BJ (cell line): ENCODE data around the gene FES. TPM values are rescaled to one million over a fixed set of nuclear protein-coding genes. Genes with fewer than 3 reads are reported as not detected.

ENCODE experiments used
- CTCF ChIA-PET: fragments of 350-600 bp; formaldehyde crosslinking; extraction: SDS; loops from one replicate; lab custom pipeline; 2021; ENCODE audit warnings: antibody characterized with exemption, inconsistent platforms; lab: Yijun Ruan, JAX
- POLR2A ChIA-PET: fragments of 300-600 bp; sonication (Branson Sonifier 250); formaldehyde crosslinking; extraction: SDS; loops from one replicate; lab custom pipeline; 2021; ENCODE audit warnings: antibody characterized with exemption; lab: Charles Lee
- DNase-seq: peaks from one replicate; pipeline ENCODE4 v3.0.0-alpha.2; 2011; ENCODE audit warnings: low read depth
- H3K27me3 ChIP-seq: 2 replicates; pipeline ENCODE4 v1.6.0; 2011; ENCODE audit warnings: low read length; ENCODE audit not compliant: control insufficient read depth, insufficient read depth
- H3K36me3 ChIP-seq: 2 replicates; pipeline ENCODE4 v1.5.1; 2011; ENCODE audit warnings: low read length; ENCODE audit not compliant: control insufficient read depth, insufficient read depth
- H3K4me3 ChIP-seq: 2 replicates; pipeline ENCODE4 v1.5.1; 2011; ENCODE audit warnings: low read depth, mild to moderate bottlenecking, control low read depth, low read length
- polyA plus RNA-seq: library from polyadenylated mRNA; depleted of rRNA; stranded (reverse); fragments of >200 nt; gene quantifications from 2 replicates; pipeline ENCODE4 v1.2.3, GENCODE V29; 2011
- TF ChIP-seq, protein P1 (sequence below): IDR thresholded peaks from 2 replicates; pipeline ENCODE4 v1.5.1; 2011; ENCODE audit warnings: low read depth, mild to moderate bottlenecking, control low read depth, inconsistent platforms, low read length, moderate library complexity; ENCODE audit not compliant: insufficient read depth

The FES gene
- polyA plus RNA-seq, 1 experiment: 11.1 TPM

DNA sequence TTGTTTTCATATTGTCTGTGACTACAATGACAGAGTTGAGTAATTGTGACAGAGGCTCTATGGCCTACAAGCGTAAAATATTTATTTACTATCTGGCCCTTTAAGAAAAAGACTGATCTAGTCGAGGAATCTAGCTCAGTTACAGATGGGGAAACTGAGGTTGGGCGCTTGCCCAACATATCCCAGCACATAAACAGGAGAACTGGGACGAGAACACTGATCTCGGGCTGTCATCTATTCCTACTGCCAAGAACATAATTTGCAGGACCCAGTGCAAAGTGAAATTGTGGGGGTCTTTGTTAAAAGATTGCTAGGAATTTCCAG lies 1.9 kb downstream of the FES start:
- ChIA-PET POLR2A (no interaction called here), CTCF (interaction anchor here (0.6 to 4.2 kb wide), 50 partner anchors 11 to 1032 kb away, joined by 3 to 73 read pairs (median 4); partner anchors contain the start of genes BLM, HDDC3 and UNC45A)
- Histone ChIP-seq H3K27me3 (no peaks in the 10 kb centered on the region), H3K36me3 (peaks cover 19% of the 10 kb centered on the region), H3K4me3 (no peak overlapping the region)
- TF ChIP-seq, protein P1, sequence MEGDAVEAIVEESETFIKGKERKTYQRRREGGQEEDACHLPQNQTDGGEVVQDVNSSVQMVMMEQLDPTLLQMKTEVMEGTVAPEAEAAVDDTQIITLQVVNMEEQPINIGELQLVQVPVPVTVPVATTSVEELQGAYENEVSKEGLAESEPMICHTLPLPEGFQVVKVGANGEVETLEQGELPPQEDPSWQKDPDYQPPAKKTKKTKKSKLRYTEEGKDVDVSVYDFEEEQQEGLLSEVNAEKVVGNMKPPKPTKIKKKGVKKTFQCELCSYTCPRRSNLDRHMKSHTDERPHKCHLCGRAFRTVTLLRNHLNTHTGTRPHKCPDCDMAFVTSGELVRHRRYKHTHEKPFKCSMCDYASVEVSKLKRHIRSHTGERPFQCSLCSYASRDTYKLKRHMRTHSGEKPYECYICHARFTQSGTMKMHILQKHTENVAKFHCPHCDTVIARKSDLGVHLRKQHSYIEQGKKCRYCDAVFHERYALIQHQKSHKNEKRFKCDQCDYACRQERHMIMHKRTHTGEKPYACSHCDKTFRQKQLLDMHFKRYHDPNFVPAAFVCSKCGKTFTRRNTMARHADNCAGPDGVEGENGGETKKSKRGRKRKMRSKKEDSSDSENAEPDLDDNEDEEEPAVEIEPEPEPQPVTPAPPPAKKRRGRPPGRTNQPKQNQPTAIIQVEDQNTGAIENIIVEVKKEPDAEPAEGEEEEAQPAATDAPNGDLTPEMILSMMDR: no peak
- DNase-seq: no peak

DNA sequence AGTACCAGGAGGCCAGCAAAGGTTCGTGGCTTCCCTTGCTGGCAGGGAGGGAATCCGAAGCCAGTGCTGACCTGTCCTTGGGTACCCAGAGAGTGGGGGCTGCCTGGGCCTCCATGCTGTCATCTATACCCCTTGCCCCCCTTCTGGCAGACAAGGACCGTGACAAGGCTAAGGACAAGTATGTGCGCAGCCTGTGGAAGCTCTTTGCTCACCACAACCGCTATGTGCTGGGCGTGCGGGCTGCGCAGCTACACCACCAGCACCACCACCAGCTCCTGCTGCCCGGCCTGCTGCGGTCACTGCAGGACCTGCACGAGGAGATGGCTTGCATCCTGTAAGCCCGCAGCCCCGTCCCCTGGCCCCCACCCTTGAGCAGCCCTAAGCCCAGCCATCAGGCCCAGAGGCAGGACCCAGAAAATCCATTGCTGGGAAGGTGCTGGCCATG lies 2.8 kb downstream of the FES start:
- H3K27me3 ChIP-seq: no peaks in the 10 kb centered on the region
- no peak overlapping the region for H3K4me3 ChIP-seq
- ChIA-PET CTCF (interaction anchor here (0.8 to 4.2 kb wide), 13 partner anchors 11 to 567 kb away, joined by 3 to 73 read pairs (median 18); partner anchors contain the start of genes HDDC3 and UNC45A), POLR2A (no interaction called here)
- DNase-seq: no peak
- H3K36me3 ChIP-seq: peaks cover 20% of the 10 kb centered on the region
- TF ChIP-seq, protein P1: no peak

DNA sequence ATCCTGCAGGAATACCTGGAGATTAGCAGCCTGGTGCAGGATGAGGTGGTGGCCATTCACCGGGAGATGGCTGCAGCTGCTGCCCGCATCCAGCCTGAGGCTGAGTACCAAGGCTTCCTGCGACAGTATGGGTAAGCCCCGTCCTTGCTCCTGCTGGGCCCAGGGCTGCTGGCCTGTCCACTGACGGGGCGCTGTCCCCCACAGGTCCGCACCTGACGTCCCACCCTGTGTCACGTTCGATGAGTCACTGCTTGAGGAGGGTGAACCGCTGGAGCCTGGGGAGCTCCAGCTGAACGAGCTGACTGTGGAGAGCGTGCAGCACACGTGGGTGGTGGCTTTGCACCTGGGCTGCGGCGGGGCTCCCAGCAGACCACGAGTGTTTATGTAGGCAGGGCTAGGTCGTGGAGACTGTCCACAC lies 5.0 kb downstream of the FES start:
- TF ChIP-seq, protein P1: no peak
- H3K27me3 ChIP-seq: no peaks in the 10 kb centered on the region
- H3K4me3 ChIP-seq: no peak overlapping the region
- ChIA-PET CTCF (interaction anchor here (0.9 to 1.8 kb wide), 3 partner anchors 13 to 241 kb away, joined by 3 to 6 read pairs (median 4); no protein-coding TSS in a partner anchor), POLR2A (no interaction called here)
- H3K36me3 ChIP-seq: peaks cover 21% of the 10 kb centered on the region
- DNase-seq: no peak

DNA sequence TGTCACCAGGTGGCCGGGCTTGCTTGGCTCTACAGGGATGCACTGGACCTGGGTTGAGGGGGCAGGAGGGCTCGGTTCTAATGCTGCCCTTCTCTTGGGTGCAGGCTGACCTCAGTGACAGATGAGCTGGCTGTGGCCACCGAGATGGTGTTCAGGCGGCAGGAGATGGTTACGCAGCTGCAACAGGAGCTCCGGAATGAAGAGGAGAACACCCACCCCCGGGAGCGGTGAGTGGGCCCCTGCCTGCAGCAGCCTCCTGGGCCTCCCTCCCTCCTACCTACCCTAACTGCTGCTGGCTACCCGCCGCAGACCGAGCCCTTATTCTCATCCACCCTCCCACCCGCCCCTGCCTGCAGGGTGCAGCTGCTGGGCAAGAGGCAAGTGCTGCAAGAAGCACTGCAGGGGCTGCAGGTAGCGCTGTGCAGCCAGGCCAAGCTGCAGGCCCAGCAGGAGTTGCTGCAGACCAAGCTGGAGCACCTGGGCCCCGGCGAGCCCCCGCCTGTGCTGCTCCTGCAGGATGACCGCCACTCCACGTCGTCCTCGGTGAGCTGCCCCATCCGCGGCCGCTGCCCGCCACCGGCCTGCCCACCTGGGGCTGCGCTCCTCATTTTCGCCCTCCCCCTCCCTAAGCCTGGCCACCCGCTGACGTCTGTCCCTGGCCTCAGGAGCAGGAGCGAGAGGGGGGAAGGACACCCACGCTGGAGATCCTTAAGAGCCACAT lies 5.6 kb downstream of the FES start:
- H3K27me3 ChIP-seq: no peaks in the 10 kb centered on the region
- H3K4me3 ChIP-seq: no peak overlapping the region
- TF ChIP-seq, protein P1: no peak
- ChIA-PET POLR2A (no interaction called here), CTCF (interaction anchor here (0.9 to 1.8 kb wide), 3 partner anchors 12 to 242 kb away, joined by 4 to 6 read pairs (median 4); no protein-coding TSS in a partner anchor)
- DNase-seq: no peak
- peaks cover 21% of the 10 kb centered on the region for H3K36me3 ChIP-seq

DNA sequence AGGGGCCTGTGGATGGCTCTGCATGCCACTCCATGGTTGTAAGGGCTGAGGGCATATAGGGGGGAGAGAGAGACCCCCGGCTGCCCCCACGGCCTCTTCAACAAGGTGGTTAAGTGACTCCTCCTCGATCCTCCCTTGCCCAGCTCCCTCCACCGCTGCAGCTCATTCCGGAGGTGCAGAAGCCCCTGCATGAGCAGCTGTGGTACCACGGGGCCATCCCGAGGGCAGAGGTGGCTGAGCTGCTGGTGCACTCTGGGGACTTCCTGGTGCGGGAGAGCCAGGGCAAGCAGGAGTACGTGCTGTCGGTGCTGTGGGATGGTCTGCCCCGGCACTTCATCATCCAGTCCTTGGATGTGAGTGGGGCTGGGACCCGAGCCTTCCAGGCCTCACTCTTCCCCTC lies 6.5 kb downstream of the FES start:
- TF ChIP-seq, protein P1: no peak
- CTCF ChIA-PET: interaction anchor here (1.2 to 1.8 kb wide), 2 partner anchors 11 to 243 kb away, joined by 4 to 6 read pairs; no protein-coding TSS in a partner anchor
- no peak for DNase-seq
- Histone ChIP-seq H3K27me3 (no peaks in the 10 kb centered on the region), H3K4me3 (no peak overlapping the region), H3K36me3 (peaks cover 23% of the 10 kb centered on the region)
- POLR2A ChIA-PET: no interaction called here
